ENCODE results near the gene CDH9. TPM values are rescaled to one million over a fixed set of nuclear protein-coding genes. Genes with fewer than 3 reads are reported as not detected.

CDH9 gene
- total RNA-seq, result not detected

- H3K36me3 Mint-ChIP-seq (ENCODE audit: low read depth), result no peaks in the 10 kb centered on the region
- ChIA-PET POLR2A (no interaction called here), CTCF (no interaction called here)
- no peak within 1 kb of the TSS for H3K4me3 Mint-ChIP-seq
- no peaks in the 10 kb centered on the region for H3K27me3 Mint-ChIP-seq
- no peak within 1 kb of the TSS for H3K27ac Mint-ChIP-seq
- H3K9me3 Mint-ChIP-seq, result peaks cover 10% of the 10 kb centered on the region
- no peak for DNase-seq
- no peaks in the 10 kb centered on the region for H3K4me1 Mint-ChIP-seq
Observed at GRCh38 chr5:27038476-27038875, at the start of gene CDH9. Gene CDH9, minus strand, starts transcription at chr5:27038586. Its CDS starts 50,253 bp downstream, at chr5:26988333.

GRCh38 chr5:27087747-27088146, 49.4 kb upstream of the CDH9 start:
- no peaks in the 10 kb centered on the region for H3K36me3 Mint-ChIP-seq (ENCODE audit: low read depth)
- no peaks in the 10 kb centered on the region for H3K27me3 Mint-ChIP-seq
- no peak overlapping the region for H3K27ac Mint-ChIP-seq
- H3K9me3 Mint-ChIP-seq, result no peaks in the 10 kb centered on the region
- no peak for DNase-seq
- no peaks in the 10 kb centered on the region for H3K4me1 Mint-ChIP-seq
- no peak overlapping the region for H3K4me3 Mint-ChIP-seq
- ChIA-PET POLR2A (no interaction called here), CTCF (no interaction called here)

GRCh38 chr5:27083449-27084415, 45.3 kb upstream of the CDH9 start:
- DNase-seq, result no peak
- H3K27me3 Mint-ChIP-seq, result no peaks in the 10 kb centered on the region
- no peaks in the 10 kb centered on the region for H3K36me3 Mint-ChIP-seq (ENCODE audit: low read depth)
- ChIA-PET CTCF (no interaction called here), POLR2A (no interaction called here)
- H3K27ac Mint-ChIP-seq, result no peak overlapping the region
- H3K4me3 Mint-ChIP-seq, result no peak overlapping the region
- H3K9me3 Mint-ChIP-seq, result peaks cover 3% of the 10 kb centered on the region
- no peaks in the 10 kb centered on the region for H3K4me1 Mint-ChIP-seq

GRCh38 chr5:27080147-27080546, 41.8 kb upstream of the CDH9 start:
- Mint-ChIP-seq H3K4me1 (no peaks in the 10 kb centered on the region), H3K27me3 (no peaks in the 10 kb centered on the region), H3K27ac (no peak overlapping the region), H3K4me3 (no peak overlapping the region), H3K36me3 (ENCODE audit: low read depth) (no peaks in the 10 kb centered on the region), H3K9me3 (peaks cover 10% of the 10 kb centered on the region)
- no peak for DNase-seq
- ChIA-PET CTCF (no interaction called here), POLR2A (no interaction called here)

- ChIA-PET CTCF (no interaction called here), POLR2A (no interaction called here)
- Mint-ChIP-seq H3K36me3 (ENCODE audit: low read depth) (no peaks in the 10 kb centered on the region), H3K4me3 (no peak overlapping the region), H3K9me3 (peaks cover 19% of the 10 kb centered on the region), H3K27me3 (no peaks in the 10 kb centered on the region), H3K27ac (no peak overlapping the region), H3K4me1 (no peaks in the 10 kb centered on the region)
- DNase-seq, result no peak
Observed at GRCh38 chr5:27062451-27062850, 24.1 kb upstream of the CDH9 start.

- POLR2A ChIA-PET, result no interaction called here
- DNase-seq, result no peak
- H3K4me1 Mint-ChIP-seq, result no peaks in the 10 kb centered on the region
Observed at GRCh38 chr5:27048510-27048909, 10.1 kb upstream of the CDH9 start.

GRCh38 chr5:27041372-27041771, 3.0 kb upstream of the CDH9 start:
- Mint-ChIP-seq H3K36me3 (ENCODE audit: low read depth) (no peaks in the 10 kb centered on the region), H3K27me3 (no peaks in the 10 kb centered on the region), H3K9me3 (peaks cover 10% of the 10 kb centered on the region), H3K4me1 (no peaks in the 10 kb centered on the region), H3K27ac (no peak overlapping the region), H3K4me3 (no peak overlapping the region)
- ChIA-PET CTCF (no interaction called here), POLR2A (no interaction called here)
- no peak for DNase-seq

More at GRCh38 chr5:27048510-27048909, 10.1 kb upstream of the CDH9 start:
- CTCF ChIA-PET, result no interaction called here
- Mint-ChIP-seq H3K9me3 (peaks cover 6% of the 10 kb centered on the region), H3K27me3 (no peaks in the 10 kb centered on the region), H3K4me3 (no peak overlapping the region), H3K36me3 (ENCODE audit: low read depth) (no peaks in the 10 kb centered on the region), H3K27ac (no peak overlapping the region)

GRCh38 chr5:27034565-27034964, 3.8 kb downstream of the CDH9 start:
- no peak overlapping the region for H3K27ac Mint-ChIP-seq
- H3K9me3 Mint-ChIP-seq, result peaks cover 9% of the 10 kb centered on the region
- no peak for DNase-seq
- no peaks in the 10 kb centered on the region for H3K27me3 Mint-ChIP-seq
- ChIA-PET CTCF (no interaction called here), POLR2A (no interaction called here)
- no peak overlapping the region for H3K4me3 Mint-ChIP-seq
- H3K36me3 Mint-ChIP-seq (ENCODE audit: low read depth), result no peaks in the 10 kb centered on the region
- H3K4me1 Mint-ChIP-seq, result no peaks in the 10 kb centered on the region

GRCh38 chr5:27026801-27027200, 11.6 kb downstream of the CDH9 start:
- Mint-ChIP-seq H3K27ac (no peak overlapping the region), H3K4me3 (no peak overlapping the region), H3K4me1 (no peaks in the 10 kb centered on the region), H3K36me3 (ENCODE audit: low read depth) (no peaks in the 10 kb centered on the region), H3K9me3 (peaks cover 12% of the 10 kb centered on the region), H3K27me3 (no peaks in the 10 kb centered on the region)
- ChIA-PET CTCF (no interaction called here), POLR2A (no interaction called here)
- DNase-seq, result no peak

- H3K36me3 Mint-ChIP-seq (ENCODE audit: low read depth), result no peaks in the 10 kb centered on the region
- H3K27ac Mint-ChIP-seq, result no peak overlapping the region
- ChIA-PET CTCF (no interaction called here), POLR2A (no interaction called here)
- H3K4me3 Mint-ChIP-seq, result no peak overlapping the region
- no peaks in the 10 kb centered on the region for H3K4me1 Mint-ChIP-seq
- no peak for DNase-seq
- H3K27me3 Mint-ChIP-seq, result no peaks in the 10 kb centered on the region
- H3K9me3 Mint-ChIP-seq, result peaks cover 12% of the 10 kb centered on the region
Observed at GRCh38 chr5:27026063-27026462, 12.3 kb downstream of the CDH9 start.

- Mint-ChIP-seq H3K9me3 (peaks cover 6% of the 10 kb centered on the region), H3K4me3 (no peak overlapping the region), H3K4me1 (no peaks in the 10 kb centered on the region), H3K27ac (no peak overlapping the region), H3K36me3 (ENCODE audit: low read depth) (no peaks in the 10 kb centered on the region), H3K27me3 (no peaks in the 10 kb centered on the region)
- no peak for DNase-seq
- CTCF ChIA-PET, result no interaction called here
- POLR2A ChIA-PET, result no interaction called here
Observed at GRCh38 chr5:27021471-27021870, 16.9 kb downstream of the CDH9 start.

- no peak for DNase-seq
- Mint-ChIP-seq H3K27me3 (no peaks in the 10 kb centered on the region), H3K4me3 (no peak overlapping the region), H3K4me1 (no peaks in the 10 kb centered on the region), H3K9me3 (peaks cover 6% of the 10 kb centered on the region), H3K27ac (no peak overlapping the region), H3K36me3 (ENCODE audit: low read depth) (no peaks in the 10 kb centered on the region)
- ChIA-PET POLR2A (no interaction called here), CTCF (no interaction called here)
Observed at GRCh38 chr5:27020973-27021372, 17.4 kb downstream of the CDH9 start.

GRCh38 chr5:27015758-27016157, 22.6 kb downstream of the CDH9 start:
- CTCF ChIA-PET, result no interaction called here
- H3K27ac Mint-ChIP-seq, result no peak overlapping the region
- POLR2A ChIA-PET, result no interaction called here

GRCh38 chr5:27011274-27011673, 27.1 kb downstream of the CDH9 start:
- ChIA-PET CTCF (no interaction called here), POLR2A (no interaction called here)
- H3K27me3 Mint-ChIP-seq, result no peaks in the 10 kb centered on the region
- H3K36me3 Mint-ChIP-seq (ENCODE audit: low read depth), result no peaks in the 10 kb centered on the region
- H3K4me3 Mint-ChIP-seq, result no peak overlapping the region
- no peaks in the 10 kb centered on the region for H3K4me1 Mint-ChIP-seq
- no peak overlapping the region for H3K27ac Mint-ChIP-seq
- DNase-seq, result no peak
- peaks cover 14% of the 10 kb centered on the region for H3K9me3 Mint-ChIP-seq

More at GRCh38 chr5:27015758-27016157, 22.6 kb downstream of the CDH9 start:
- H3K27me3 Mint-ChIP-seq, result no peaks in the 10 kb centered on the region
- H3K9me3 Mint-ChIP-seq, result peaks cover 10% of the 10 kb centered on the region
- no peak for DNase-seq
- no peaks in the 10 kb centered on the region for H3K36me3 Mint-ChIP-seq (ENCODE audit: low read depth)
- H3K4me3 Mint-ChIP-seq, result no peak overlapping the region
- H3K4me1 Mint-ChIP-seq, result no peaks in the 10 kb centered on the region

Measured in activated CD4-positive, alpha-beta memory T cell treated with anti-CD3 and anti-CD28 coated beads, Interleukin-2, amount 10 ng/mL, durations not matched to agents 7 days and 5 days (primary cell).